AG10803 (cell line): ENCODE data around the gene COA6.

ENCODE experiments used
- DNase-seq: peaks from one replicate; pipeline ENCODE4 v3.0.0; 2010; ENCODE audit warnings: low read depth
- H3K4me3 ChIP-seq: 2 replicates; pipeline ENCODE4 v1.5.1; 2011; ENCODE audit warnings: mild to moderate bottlenecking, low read length, control low read depth
- CTCF ChIP-seq: conservative IDR thresholded peaks from 2 replicates; pipeline ENCODE4 v1.5.1; 2011; ENCODE audit warnings: mild to moderate bottlenecking, low read length, control low read depth, inconsistent platforms

COA6 gene

DNA sequence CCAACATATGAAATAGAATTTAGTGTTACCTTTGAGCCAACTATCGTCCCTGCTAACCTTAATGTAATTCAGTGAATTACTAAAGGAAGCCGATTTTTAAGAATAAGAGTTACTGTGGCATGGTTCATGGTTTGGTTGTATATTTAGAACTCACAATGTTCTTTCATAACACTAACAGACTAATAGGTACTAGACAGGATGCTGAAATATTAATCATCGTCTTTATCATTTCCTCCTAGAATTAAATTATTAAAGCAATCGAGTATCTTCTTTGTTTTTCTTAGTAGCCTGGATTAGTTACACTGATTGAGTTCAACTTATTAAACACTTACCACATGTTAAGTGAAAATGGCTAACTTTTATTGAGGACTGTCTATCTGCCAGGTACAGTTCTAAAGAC lies 58.0 kb downstream of the COA6 start:
- no peak overlapping the region for H3K4me3 ChIP-seq
- TF ChIP-seq CTCF: no peak
- DNase-seq: no peak

DNA sequence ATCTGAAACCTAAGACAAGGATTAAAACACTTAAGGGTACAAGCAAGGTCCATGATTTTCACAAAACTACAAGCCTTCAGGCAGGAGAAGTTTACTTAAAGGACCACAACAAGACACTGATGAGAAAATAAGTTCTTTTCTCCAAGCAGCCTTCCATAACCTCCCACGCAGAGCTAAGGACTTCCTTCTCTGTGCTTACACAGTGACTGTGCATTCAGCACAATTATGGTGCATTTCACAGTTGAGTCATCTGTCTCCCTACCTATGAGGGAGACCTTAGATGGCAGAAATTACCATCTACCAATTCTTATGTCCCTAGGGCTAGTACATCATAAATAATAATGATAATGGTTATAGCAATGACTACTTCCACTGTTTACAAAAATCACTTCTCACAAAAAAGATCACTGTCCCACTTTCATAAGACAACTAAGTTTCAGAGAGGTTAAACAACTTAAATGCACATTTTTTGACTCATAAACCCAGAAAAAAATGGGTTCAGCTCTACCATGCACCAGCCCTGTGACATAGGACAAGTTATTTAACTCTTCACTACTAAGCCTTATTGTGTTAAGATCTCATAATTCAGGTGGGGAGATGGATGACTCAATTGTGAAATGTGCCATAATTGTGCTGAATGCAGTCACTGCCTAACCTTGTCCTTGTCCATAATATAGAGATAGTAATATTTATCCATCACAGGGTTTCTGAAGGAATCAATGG lies 60.5 kb downstream of the COA6 start:
- peak; percentile 28 for DNase-seq
- no peak overlapping the region for H3K4me3 ChIP-seq
- TF ChIP-seq CTCF: no peak
